H1 (cell line): Measurements from ENCODE around the gene ANXA6. TPM values are rescaled to one million over a fixed set of nuclear protein-coding genes. Genes with fewer than 3 reads are reported as not detected.

Experiments used
- CTCF ChIA-PET: fragments of 300-600 bp; sonication (Branson Sonifier 250); formaldehyde crosslinking; loops from one replicate; lab custom pipeline; 2021; ENCODE audit not compliant: partially characterized antibody; lab: Charles Lee
- POLR2A ChIA-PET: fragments of 300-600 bp; sonication (Branson Sonifier 250); formaldehyde crosslinking; loops from one replicate; lab custom pipeline; 2021; ENCODE audit warnings: inconsistent platforms; ENCODE audit not compliant: partially characterized antibody; lab: Charles Lee
- DNase-seq, 2 experiments: peaks; one replicate each; pipeline versions ENCODE4 v3.0.0 to v3.0.0-alpha.2; 2010 to 2022; ENCODE audit warnings: low spot score in 2 of 2, low read depth in 1 of 2, mixed read lengths in 1 of 2
- FAIRE-seq: peaks from 2 replicates; lab custom pipeline; 2011; peaks lifted over from hg19 to GRCh38; lab: Jason Lieb, UNC
- H2AFZ ChIP-seq: 2 replicates; pipeline ENCODE4 v1.8.1; 2012; ENCODE audit warnings: low read length, inconsistent platforms
- H2AK5ac ChIP-seq: 2 replicates; pipeline ENCODE4 v1.6.1; 2013; ENCODE audit warnings: low read depth, low read length
- H2BK120ac ChIP-seq: replicated peaks from 2 replicates; pipeline ENCODE3; 2013; ENCODE audit warnings: low read depth, low read length, inconsistent platforms
- H2BK12ac ChIP-seq: 2 replicates; pipeline ENCODE4 v1.6.1; 2013; ENCODE audit warnings: low read depth, low read length
- H2BK15ac ChIP-seq: 2 replicates; pipeline ENCODE4 v1.6.1; 2013; ENCODE audit warnings: low read length
- H2BK20ac ChIP-seq: 2 replicates; pipeline ENCODE4 v1.6.1; 2013; ENCODE audit warnings: low read length
- H2BK5ac ChIP-seq: 2 replicates; pipeline ENCODE4 v1.6.1; 2013; ENCODE audit warnings: low read depth, low read length
- H3K14ac ChIP-seq: 2 replicates; pipeline ENCODE4 v1.6.1; 2013; ENCODE audit warnings: inconsistent platforms; ENCODE audit not compliant: insufficient read length
- H3K18ac ChIP-seq: 2 replicates; pipeline ENCODE4 v1.6.1; 2013; ENCODE audit warnings: low read length; ENCODE audit errors: extremely low read depth
- H3K23ac ChIP-seq: 2 replicates; pipeline ENCODE4 v1.6.1; 2013; ENCODE audit warnings: inconsistent platforms; ENCODE audit not compliant: insufficient read length
- H3K23me2 ChIP-seq: 2 replicates; pipeline ENCODE4 v1.6.1; 2013; ENCODE audit warnings: low read depth, low read length
- H3K27ac ChIP-seq: 2 replicates; pipeline ENCODE4 v1.6.1; 2011; ENCODE audit warnings: low read depth, low read length, inconsistent platforms
- H3K27me3 ChIP-seq, 4 experiments: replicated peaks in 1 of 4; 1 replicate in 1 of 4; 2 replicates in 3 of 4; pipeline versions ENCODE4 v1.6.1 to v1.8.1; 2011 to 2013; ENCODE audit warnings: low read length in 3 of 4, mild to moderate bottlenecking in 3 of 4, inconsistent platforms in 2 of 4, mixed read lengths in 2 of 4, moderate library complexity in 1 of 4; ENCODE audit not compliant: control insufficient read depth in 3 of 4, insufficient read depth in 3 of 4; ENCODE audit errors: extremely low read depth in 1 of 4
- H3K36me3 ChIP-seq, 4 experiments: 2 replicates each; pipeline versions ENCODE4 v1.6.1 to v1.8.1; 2011 to 2013; ENCODE audit warnings: mild to moderate bottlenecking in 4 of 4, low read length in 3 of 4, moderate library complexity in 2 of 4, control low read depth in 1 of 4, inconsistent platforms in 1 of 4; ENCODE audit not compliant: insufficient read depth in 4 of 4, control insufficient read depth in 2 of 4
- H3K4ac ChIP-seq: replicated peaks from 2 replicates; pipeline ENCODE3; 2013; ENCODE audit warnings: low read length, low read depth, mixed read lengths, inconsistent platforms; ENCODE audit not compliant: insufficient read length
- H3K4me1 ChIP-seq, 4 experiments: replicated peaks in 1 of 4; 1 replicate in 1 of 4; 2 replicates in 3 of 4; pipeline versions ENCODE4 v1.6.1 to v1.8.1; 2011 to 2013; ENCODE audit warnings: low read length in 3 of 4, inconsistent platforms in 2 of 4, mixed read lengths in 1 of 4; ENCODE audit not compliant: insufficient read depth in 4 of 4, control insufficient read depth in 3 of 4
- H3K4me2 ChIP-seq, 2 experiments: 2 replicates each; pipeline versions ENCODE4 v1.6.1 to v1.8.1; 2011 to 2013; ENCODE audit warnings: low read depth in 2 of 2, low read length in 2 of 2, control low read depth in 1 of 2, inconsistent platforms in 1 of 2, mild to moderate bottlenecking in 1 of 2; ENCODE audit not compliant: insufficient read depth in 1 of 2
- H3K4me3 ChIP-seq, 4 experiments: fragments of 200-600, 300-600 bp in 1 of 4; sonication (generic), shearing (Covaris generic), sonication (Bioruptor Twin) in 1 of 4; 2 replicates each; pipeline versions ENCODE4 v1.5.1 to v1.8.1; 2011 to 2016; ENCODE audit warnings: low read length in 4 of 4, low read depth in 3 of 4, control low read depth in 2 of 4, inconsistent platforms in 2 of 4, mild to moderate bottlenecking in 2 of 4, mixed read lengths in 1 of 4, moderate library complexity in 1 of 4; ENCODE audit not compliant: insufficient read depth in 2 of 4; ENCODE audit errors: extremely low read depth in 1 of 4
- H3K56ac ChIP-seq: replicated peaks from 2 replicates; pipeline ENCODE3; 2013; ENCODE audit warnings: low read depth, mild to moderate bottlenecking, mixed read lengths, low read length, inconsistent platforms; ENCODE audit not compliant: insufficient read length
- H3K79me1 ChIP-seq: 2 replicates; pipeline ENCODE4 v1.6.1; 2013; ENCODE audit warnings: low read depth, low read length, control low read depth
- H3K79me2 ChIP-seq, 2 experiments: 2 replicates each; pipeline versions ENCODE4 v1.6.1 to v1.8.1; 2012 to 2013; ENCODE audit warnings: low read length in 2 of 2, mild to moderate bottlenecking in 2 of 2, inconsistent platforms in 1 of 2; ENCODE audit not compliant: insufficient read depth in 2 of 2, control insufficient read depth in 1 of 2
- H3K9ac ChIP-seq, 4 experiments: replicated peaks in 1 of 4; 1 replicate in 1 of 4; 2 replicates in 3 of 4; pipeline versions ENCODE4 v1.6.1 to v1.8.1; 2011 to 2013; ENCODE audit warnings: low read depth in 3 of 4, low read length in 3 of 4, control low read depth in 2 of 4, mild to moderate bottlenecking in 2 of 4, moderate library complexity in 2 of 4, inconsistent platforms in 1 of 4; ENCODE audit errors: extremely low read depth in 1 of 4
- H3K9me3 ChIP-seq, 2 experiments: 2 replicates each; pipeline versions ENCODE4 v1.6.1 to v1.8.1; 2012 to 2013; ENCODE audit warnings: mild to moderate bottlenecking in 2 of 2, moderate library complexity in 2 of 2, control low read depth in 1 of 2, inconsistent platforms in 1 of 2, low read depth in 1 of 2, low read length in 1 of 2, mixed read lengths in 1 of 2; ENCODE audit not compliant: insufficient read depth in 2 of 2
- H4K20me1 ChIP-seq, 2 experiments: replicated peaks in 1 of 2; 2 replicates each; pipeline versions ENCODE3 to v1.8.1; 2011 to 2013; ENCODE audit warnings: inconsistent platforms in 2 of 2, low read length in 2 of 2, mild to moderate bottlenecking in 1 of 2; ENCODE audit not compliant: insufficient read depth in 2 of 2, control insufficient read depth in 1 of 2
- H4K5ac ChIP-seq: 2 replicates; pipeline ENCODE4 v1.6.1; 2013; ENCODE audit warnings: low read length, low read depth, mixed read lengths, inconsistent platforms; ENCODE audit not compliant: insufficient read length
- H4K8ac ChIP-seq: 2 replicates; pipeline ENCODE4 v1.8.0; 2013; ENCODE audit warnings: mild to moderate bottlenecking, moderate library complexity, low read length, inconsistent platforms; ENCODE audit not compliant: insufficient read depth; ENCODE audit errors: extremely low read depth
- H4K91ac ChIP-seq: replicated peaks from 2 replicates; pipeline ENCODE3; 2013; ENCODE audit warnings: low read length, mixed read lengths, inconsistent platforms; ENCODE audit not compliant: insufficient read length
- SIRT6 ChIP-seq: IDR thresholded peaks from one replicate; pipeline ENCODE4 v1.7.1; 2012; ENCODE audit warnings: low read length, inconsistent platforms
- WGBS, 2 experiments: shearing (Covaris generic) in 1 of 2; methylation state at CpG; one replicate each; pipeline versions ENCODE4 v1.1.6 to v1.1.7; 2013 to 2015; ENCODE audit warnings: low lambda C conversion rate in 2 of 2, mixed read lengths in 2 of 2, inconsistent platforms in 1 of 2, low coverage in 1 of 2, missing lambda C conversion rate in 1 of 2; ENCODE audit not compliant: insufficient replicate concordance in 2 of 2, insufficient coverage in 1 of 2, insufficient read length in 1 of 2; ENCODE audit errors: extremely low coverage in 1 of 2, missing lambda C conversion rate in 1 of 2; 5-methylcytosine and 5-hydroxymethylcytosine counted together
- polyA plus RNA-seq, 7 experiments: library from polyadenylated mRNA; depleted of rRNA in 3 of 7; stranded (reverse) in 5 of 7; unstranded in 2 of 7; fragments of >200 nt in 5 of 7; fragments of 200-250 nt in 2 of 7; gene quantifications; 1 replicate in 5 of 7; 2 replicates in 1 of 7; 4 replicates in 1 of 7; pipeline versions ENCODE4 v1.2.1 to v1.2.3, GENCODE V29; 2011 to 2013; ENCODE audit warnings: missing spikeins in 2 of 7, mixed read lengths in 2 of 7
- total RNA-seq: library from RNA; stranded (reverse); fragmentation: NEBNext Ultra II Directional; extraction: Animal tissue kit (Norgen Biotek cat#: 25700); gene quantifications from 2 replicates; pipeline ENCODE4 v1.2.1, GENCODE V29; 2021

The ANXA6 gene
- total and polyA plus RNA-seq, 2 of the 8 experiments (the other 6 are each of a cell fraction or from before 2014, with no cell fraction given): 61.3 to 78.6 TPM

DNA sequence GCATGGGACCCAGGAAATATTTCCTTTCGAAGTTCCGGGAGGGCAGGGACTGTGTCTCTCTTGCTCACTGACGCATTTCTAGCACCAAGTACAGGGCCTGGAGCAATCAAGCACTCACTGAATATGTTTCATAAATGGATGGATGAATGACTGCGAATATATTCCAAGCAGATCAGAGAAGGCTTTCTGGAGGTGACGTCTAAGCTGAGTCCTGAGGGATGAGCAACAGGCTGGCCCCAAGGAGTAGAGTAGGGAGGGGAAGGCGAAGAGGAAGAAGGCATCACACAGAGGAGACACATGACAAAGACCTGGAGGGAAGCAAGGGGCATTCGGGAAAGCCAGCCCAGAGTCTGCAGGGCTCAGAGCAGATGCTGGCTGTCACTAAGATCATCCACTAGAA lies 13.9 kb downstream of the ANXA6 start:
- 85% methylated on average over 7 of the region's 7 CpGs; no CpG with 5 or more reads in 1 of the 2 experiments for WGBS, 2 experiments
- Histone ChIP-seq H3K27me3 (no peaks in the 10 kb centered on the region; a peak in 1 of 7 replicates), H4K20me1 (peaks cover 0 to 5% of the 10 kb centered on the region in 2 experiments), H4K5ac (no peak overlapping the region), H3K79me2 (no peaks in the 10 kb centered on the region), H3K36me3 (peaks cover 0 to 10% (median 6%) of the 10 kb centered on the region in 4 experiments; a peak in 4 of 8 replicates), H3K4me3 (no peak overlapping the region), H2BK20ac (no peak overlapping the region), H2BK12ac (no peak overlapping the region), H3K9ac (no peak overlapping the region)
- no peak for TF ChIP-seq SIRT6
- TF ChIP-seq, all 59 proteins: peak for 0
- H2AK5ac ChIP-seq: no peak overlapping the region
- POLR2A ChIA-PET: no interaction called here
- FAIRE-seq (no peak), DNase-seq (no peak)
- H3K27ac ChIP-seq: no peak overlapping the region
- H2AFZ ChIP-seq: no peak overlapping the region
- H3K18ac ChIP-seq: no peak overlapping the region
- no peak overlapping the region for H3K4me2 ChIP-seq
- no peak overlapping the region for H3K56ac ChIP-seq
- no peak overlapping the region for H3K4ac ChIP-seq
- H2BK5ac ChIP-seq: no peak overlapping the region
- H3K23ac ChIP-seq: no peak overlapping the region
- H4K8ac ChIP-seq: no peak overlapping the region
- peaks cover 2% of the 10 kb centered on the region for H3K79me1 ChIP-seq
- CTCF ChIA-PET: interaction anchor here (1.0 to 39.8 kb wide), 11 partner anchors 15 to 144 kb away, joined by 3 to 810 read pairs (median 4); partner anchors contain the start of genes ANXA6 and TNIP1
- H3K9me3 ChIP-seq: no peaks in the 10 kb centered on the region
- no peaks in the 10 kb centered on the region for H3K23me2 ChIP-seq
- no peak overlapping the region for H3K14ac ChIP-seq
- H2BK15ac ChIP-seq: no peak overlapping the region
- peaks cover 0 to 12% (median 7%) of the 10 kb centered on the region in 4 experiments; a peak in 5 of 7 replicates for H3K4me1 ChIP-seq
- no peak overlapping the region for H4K91ac ChIP-seq
- no peak overlapping the region for H2BK120ac ChIP-seq
